IMR-90 (cell line): ENCODE measurements around the gene SHISA8. TPM values are rescaled to one million over a fixed set of nuclear protein-coding genes. Genes with fewer than 3 reads are reported as not detected.

Source experiments
- ATAC-seq: fragments of 200-7000 bp; cut with Tn5 transposase; 2 replicates; pipeline ENCODE4 v1.9.1; 2020; ENCODE audit warnings: low read depth, mild to moderate bottlenecking, moderate library complexity
- BruUV-seq: library from RNA; stranded (reverse); fragments of 400-500 nt; replicated peaks from 2 replicates; lab custom pipeline; 2021; lab: Mats Ljungman, UMichigan
- CTCF ChIA-PET: fragments of 300-600 bp; formaldehyde crosslinking; extraction: SDS; loops from one replicate; lab custom pipeline; 2021; ENCODE audit warnings: antibody characterized with exemption; lab: Yijun Ruan, JAX
- POLR2A ChIA-PET: fragments of 300-600 bp; sonication (Branson Sonifier 250); formaldehyde crosslinking; loops from one replicate; lab custom pipeline; 2022; ENCODE audit warnings: antibody characterized with exemption; ENCODE audit not compliant: unreplicated experiment; lab: Charles Lee
- DNase-seq: peaks from one replicate; pipeline ENCODE4 v3.0.0; 2013
- H2AFZ ChIP-seq: replicated peaks from 2 replicates; pipeline ENCODE3; 2013; ENCODE audit warnings: low read length, mild to moderate bottlenecking; ENCODE audit not compliant: poor library complexity
- H2AK5ac ChIP-seq: 2 replicates; pipeline ENCODE4 v1.6.1; 2013; ENCODE audit warnings: low read depth, low read length, inconsistent platforms
- H2AK9ac ChIP-seq: replicated peaks from 2 replicates; pipeline ENCODE3; 2013; ENCODE audit warnings: mild to moderate bottlenecking, low read depth, low read length, moderate library complexity; ENCODE audit not compliant: poor library complexity
- H2BK120ac ChIP-seq: 2 replicates; pipeline ENCODE4 v1.6.1; 2013; ENCODE audit warnings: low read depth, low read length, inconsistent platforms
- H2BK15ac ChIP-seq: 3 replicates; pipeline ENCODE4 v1.6.1; 2013; ENCODE audit warnings: low read depth, low read length, inconsistent platforms
- H2BK20ac ChIP-seq: 2 replicates; pipeline ENCODE4 v1.6.1; 2013; ENCODE audit warnings: low read depth, mild to moderate bottlenecking, inconsistent platforms, low read length, moderate library complexity
- H2BK5ac ChIP-seq: 2 replicates; pipeline ENCODE4 v1.6.1; 2013; ENCODE audit warnings: mild to moderate bottlenecking, low read depth, low read length, inconsistent platforms; ENCODE audit not compliant: poor library complexity, severe bottlenecking
- H3K14ac ChIP-seq: replicated peaks from 2 replicates; pipeline ENCODE4 v1.6.1; 2013; ENCODE audit warnings: low read depth, low read length, inconsistent platforms
- H3K18ac ChIP-seq: 2 replicates; pipeline ENCODE4 v1.6.1; 2013; ENCODE audit warnings: low read depth, low read length, control low read depth
- H3K23ac ChIP-seq: 2 replicates; pipeline ENCODE4 v1.6.1; 2013; ENCODE audit warnings: low read depth, low read length, inconsistent platforms
- H3K27ac ChIP-seq: 2 replicates; pipeline ENCODE4 v1.5.1; 2013; ENCODE audit warnings: mild to moderate bottlenecking, control low read depth, low read length; ENCODE audit not compliant: insufficient read depth
- H3K27me3 ChIP-seq: 2 replicates; pipeline ENCODE4 v1.6.1; 2013; ENCODE audit warnings: low read length; ENCODE audit not compliant: control insufficient read depth, insufficient read depth
- H3K36me3 ChIP-seq: 2 replicates; pipeline ENCODE4 v1.6.1; 2013; ENCODE audit warnings: low read length, mixed read lengths; ENCODE audit not compliant: control insufficient read depth, insufficient read depth
- H3K4ac ChIP-seq: 2 replicates; pipeline ENCODE4 v1.6.1; 2013; ENCODE audit warnings: low read depth, low read length, inconsistent platforms
- H3K4me1 ChIP-seq: 2 replicates; pipeline ENCODE4 v1.6.1; 2013; ENCODE audit warnings: low read length, mixed read lengths; ENCODE audit not compliant: control insufficient read depth, insufficient read depth
- H3K4me2 ChIP-seq: 2 replicates; pipeline ENCODE4 v1.6.1; 2013; ENCODE audit warnings: low read depth, mild to moderate bottlenecking, control low read depth, low read length, moderate library complexity
- H3K4me3 ChIP-seq: 2 replicates; pipeline ENCODE4 v1.5.1; 2013; ENCODE audit warnings: low read depth, mild to moderate bottlenecking, control low read depth, low read length, moderate library complexity; ENCODE audit not compliant: insufficient read depth
- H3K56ac ChIP-seq: 2 replicates; pipeline ENCODE4 v1.6.1; 2013; ENCODE audit warnings: low read length, inconsistent platforms; ENCODE audit not compliant: insufficient read depth; ENCODE audit errors: extremely low read depth
- H3K79me1 ChIP-seq, 2 experiments: 2 replicates each; pipeline ENCODE4 v1.6.1; 2013; ENCODE audit warnings: low read length in 2 of 2, inconsistent platforms in 1 of 2, low read depth in 1 of 2
- H3K9ac ChIP-seq: 2 replicates; pipeline ENCODE4 v1.6.1; 2013; ENCODE audit warnings: low read depth, low read length, control low read depth
- H3K9me1 ChIP-seq: 2 replicates; pipeline ENCODE4 v1.6.1; 2013; ENCODE audit warnings: low read length, inconsistent platforms; ENCODE audit not compliant: insufficient read depth
- H3K9me3 ChIP-seq: 2 replicates; pipeline ENCODE4 v1.6.1; 2013; ENCODE audit warnings: low read length; ENCODE audit not compliant: control insufficient read depth, insufficient read depth
- H4K20me1 ChIP-seq: 2 replicates; pipeline ENCODE4 v1.6.1; 2013; ENCODE audit warnings: low read length, inconsistent platforms; ENCODE audit not compliant: insufficient read depth
- H4K5ac ChIP-seq: 2 replicates; pipeline ENCODE4 v1.6.1; 2013; ENCODE audit warnings: mild to moderate bottlenecking, low read depth, low read length, control low read depth
- H4K8ac ChIP-seq, 2 experiments: 2 replicates each; pipeline ENCODE4 v1.6.1; 2013; ENCODE audit warnings: low read depth in 2 of 2, low read length in 2 of 2, control low read depth in 1 of 2, inconsistent platforms in 1 of 2
- H4K91ac ChIP-seq: 2 replicates; pipeline ENCODE4 v1.6.1; 2013; ENCODE audit warnings: low read depth, low read length, inconsistent platforms; ENCODE audit not compliant: insufficient read depth
- CHD1 ChIP-seq: IDR thresholded peaks from 2 replicates; pipeline ENCODE4 v1.6.1; 2012; ENCODE audit warnings: low read depth, low read length, improper control_type of control experiment
- MAZ ChIP-seq: IDR thresholded peaks from 2 replicates; pipeline ENCODE4 v1.6.1; 2012; ENCODE audit warnings: low read depth, mild to moderate bottlenecking, low read length, improper control_type of control experiment, moderate library complexity, borderline replicate concordance
- SMC3 ChIP-seq: fragments of 150-350 bp; IDR thresholded peaks from 2 replicates; pipeline ENCODE4 v1.6.1; 2016; ENCODE audit warnings: low read depth, mild to moderate bottlenecking, antibody characterized with exemption, low read length, moderate library complexity
- WGBS, 2 experiments: methylation state at CpG; one replicate each; pipeline versions ENCODE4 v1.1.5 to v1.1.7; 2013; ENCODE audit warnings: missing lambda C conversion rate in 2 of 2; ENCODE audit not compliant: insufficient read length in 1 of 2; ENCODE audit errors: extremely low coverage in 2 of 2; 5-methylcytosine and 5-hydroxymethylcytosine counted together
- dilution Hi-C: fragments of 300-500 bp; cut with HindIII; formaldehyde crosslinking; loops from one replicate; pipeline ENCODE4 v1.14.3; 2018; ENCODE audit warnings: low sequenced_read_pairs; ENCODE audit not compliant: unreplicated experiment
- in situ Hi-C: fragments of 300-500 bp; cut with MboI; formaldehyde crosslinking; loops from 3 replicates; pipeline ENCODE4 v1.14.3; 2019; ENCODE audit warnings: low sequenced_read_pairs, inconsistent platforms, mixed read lengths
- intact Hi-C: fragments of 100-400 bp; cut with micrococcal nuclease; formaldehyde crosslinking; loops from 2 replicates; pipeline ENCODE4 v1.10.0; 2022
- polyA plus RNA-seq, 3 experiments: library from polyadenylated mRNA; depleted of rRNA; stranded (reverse); fragments of >200 nt; gene quantifications; 2 replicates each; pipeline ENCODE4 v1.2.3, GENCODE V29; 2012; ENCODE audit warnings: low replicate concordance in 1 of 3
- total RNA-seq: library from RNA; depleted of rRNA; stranded (reverse); fragments of >200 nt; gene quantifications from 2 replicates; pipeline ENCODE4 v1.2.3, GENCODE V29; 2012

SHISA8 gene
- total and polyA plus RNA-seq, 2 of the 4 experiments (the other 2 are of a cell fraction) = not detected

GRCh38 chr22:41919357-41920224, 4.7 kb upstream of the SHISA8 start:
- BruUV-seq = no TSS peak
- no peaks in the 10 kb centered on the region for H3K79me1 ChIP-seq
- DNase-seq = peak; percentile 11
- H2AK5ac ChIP-seq = no peak overlapping the region
- H2AK9ac ChIP-seq = no peak overlapping the region
- peak; percentile 79 for ATAC-seq
- in situ Hi-C loops (no loop called here), intact Hi-C loops (no loop called here), dilution Hi-C loops (no loop called here)
- H4K5ac ChIP-seq = no peak overlapping the region
- CTCF ChIA-PET = no interaction called here
- no peak overlapping the region for H3K18ac ChIP-seq
- no peak overlapping the region for H3K27ac ChIP-seq
- no peaks in the 10 kb centered on the region; the same call in 1 of the 2 replicates for H3K4me1 ChIP-seq
- peaks cover 38% of the 10 kb centered on the region for H3K27me3 ChIP-seq
- H3K9me3 ChIP-seq = no peaks in the 10 kb centered on the region
- H2BK20ac ChIP-seq = no peak overlapping the region
- H3K9ac ChIP-seq = no peak overlapping the region
- H4K91ac ChIP-seq = no peak overlapping the region
- no peak overlapping the region for H3K23ac ChIP-seq
- no peaks in the 10 kb centered on the region for H3K36me3 ChIP-seq
- POLR2A ChIA-PET = no interaction called here
- H2BK120ac ChIP-seq = no peak overlapping the region
- H2AFZ ChIP-seq = peak overlapping the region; percentile 94
- H3K4me3 ChIP-seq = peak overlapping the region; percentile 1
- TF ChIP-seq SMC3 (no peak), MAZ (peak; percentile 22; the same call in 1 of the 2 replicates), CHD1 (no peak)
- H3K14ac ChIP-seq = no peak overlapping the region
- no peak overlapping the region for H4K8ac ChIP-seq
- no peak overlapping the region for H2BK15ac ChIP-seq
- H4K20me1 ChIP-seq = no peaks in the 10 kb centered on the region
- 2% methylated on average over 21 of the region's 62 CpGs; no CpG with 5 or more reads in 1 of the 2 experiments for WGBS, 2 experiments
- no peak overlapping the region for H3K4ac ChIP-seq
- H3K9me1 ChIP-seq = no peaks in the 10 kb centered on the region; the same call in 1 of the 2 replicates
- peak overlapping the region; percentile 65; the same call in 1 of the 2 replicates for H3K4me2 ChIP-seq
- H2BK5ac ChIP-seq = no peak overlapping the region
- H3K56ac ChIP-seq = no peak overlapping the region
